Duodenal mucosa (tissue), 2 donors: ENCODE results near the gene SINHCAF.

Experiments
- H3K27ac ChIP-seq: one replicate; pipeline ENCODE4 v1.7.0; 2013; ENCODE audit warnings: low read depth, low read length
- H3K27me3 ChIP-seq, 2 donors: one replicate each; pipeline ENCODE4 v1.7.0; 2013; ENCODE audit warnings: low read length in 2 of 2, control low read depth in 1 of 2; ENCODE audit not compliant: insufficient read depth in 2 of 2, control insufficient read depth in 1 of 2
- H3K36me3 ChIP-seq, 2 donors: one replicate each; pipeline ENCODE4 v1.7.0; 2013; ENCODE audit warnings: low read length in 2 of 2, control low read depth in 1 of 2; ENCODE audit not compliant: insufficient read depth in 2 of 2, control insufficient read depth in 1 of 2
- H3K4me1 ChIP-seq, 2 donors: one replicate each; pipeline ENCODE4 v1.7.0; 2013; ENCODE audit warnings: low read length in 2 of 2, control low read depth in 1 of 2; ENCODE audit not compliant: insufficient read depth in 2 of 2, control insufficient read depth in 1 of 2
- H3K4me3 ChIP-seq, 2 donors: one replicate each; pipeline ENCODE4 v1.7.0; 2013; ENCODE audit warnings: low read length in 2 of 2, low read depth in 1 of 2
- H3K9ac ChIP-seq, 2 donors: one replicate each; pipeline ENCODE4 v1.7.0; 2013; ENCODE audit warnings: low read length in 2 of 2, low read depth in 1 of 2
- H3K9me3 ChIP-seq, 2 donors: one replicate each; pipeline ENCODE4 v1.7.0; 2013; ENCODE audit warnings: low read length in 2 of 2, control low read depth in 1 of 2; ENCODE audit not compliant: control insufficient read depth in 1 of 2

SINHCAF gene

GRCh38 chr12:31362759-31363415 lies 36.9 kb upstream of the SINHCAF start:
- H3K27me3 ChIP-seq = no peaks in the 10 kb centered on the region
- peaks cover 21 to 22% of the 10 kb centered on the region in 2 donors for H3K4me1 ChIP-seq
- H3K9ac ChIP-seq = peak overlapping the region; percentile 51 to 65
- peak overlapping the region; percentile 46 to 62 for H3K4me3 ChIP-seq
- H3K9me3 ChIP-seq = no peaks in the 10 kb centered on the region
- no peaks in the 10 kb centered on the region for H3K36me3 ChIP-seq
- H3K27ac ChIP-seq = peak overlapping the region; percentile 30

GRCh38 chr12:31362115-31362758 lies 36.3 kb upstream of the SINHCAF start:
- peaks cover 21 to 22% of the 10 kb centered on the region in 2 donors for H3K4me1 ChIP-seq
- H3K4me3 ChIP-seq = peak overlapping the region; percentile 46 to 62
- no peaks in the 10 kb centered on the region for H3K36me3 ChIP-seq
- peak overlapping the region; percentile 51 to 65 for H3K9ac ChIP-seq
- no peaks in the 10 kb centered on the region for H3K9me3 ChIP-seq
- H3K27ac ChIP-seq = peak overlapping the region; percentile 39
- H3K27me3 ChIP-seq = no peaks in the 10 kb centered on the region

GRCh38 chr12:31361730-31362114 lies 35.8 kb upstream of the SINHCAF start:
- Histone ChIP-seq H3K9me3 (no peaks in the 10 kb centered on the region), H3K4me3 (peak overlapping the region; percentile 46 to 62), H3K9ac (peak overlapping the region; percentile 51 to 65), H3K27ac (no peak overlapping the region), H3K27me3 (no peaks in the 10 kb centered on the region), H3K36me3 (no peaks in the 10 kb centered on the region), H3K4me1 (peaks cover 21 to 22% of the 10 kb centered on the region in 2 donors)

- Histone ChIP-seq H3K4me3 (no peak overlapping the region), H3K9me3 (no peaks in the 10 kb centered on the region), H3K9ac (peak overlapping the region in 1 of 2 donors; percentile 10), H3K27me3 (no peaks in the 10 kb centered on the region), H3K27ac (no peak overlapping the region), H3K36me3 (no peaks in the 10 kb centered on the region), H3K4me1 (peaks cover 6 to 19% of the 10 kb centered on the region in 2 donors)
These were observed 29.8 kb upstream of the SINHCAF start for GRCh38 chr12:31355747-31356107.

GRCh38 chr12:31353750-31354708 lies 28.1 kb upstream of the SINHCAF start:
- Histone ChIP-seq H3K4me1 (peaks cover 6 to 19% of the 10 kb centered on the region in 2 donors), H3K9me3 (no peaks in the 10 kb centered on the region), H3K9ac (no peak overlapping the region), H3K27me3 (no peaks in the 10 kb centered on the region), H3K36me3 (no peaks in the 10 kb centered on the region), H3K4me3 (no peak overlapping the region), H3K27ac (no peak overlapping the region)

GRCh38 chr12:31346267-31346666 lies 20.3 kb upstream of the SINHCAF start:
- Histone ChIP-seq H3K9ac (no peak overlapping the region), H3K9me3 (no peaks in the 10 kb centered on the region), H3K4me3 (no peak overlapping the region), H3K27me3 (no peaks in the 10 kb centered on the region), H3K36me3 (no peaks in the 10 kb centered on the region), H3K27ac (no peak overlapping the region), H3K4me1 (no peaks in the 10 kb centered on the region)

GRCh38 chr12:31343139-31343538 lies 17.2 kb upstream of the SINHCAF start:
- H3K27me3 ChIP-seq = no peaks in the 10 kb centered on the region
- H3K27ac ChIP-seq = no peak overlapping the region

GRCh38 chr12:31342286-31342685 lies 16.3 kb upstream of the SINHCAF start:
- Histone ChIP-seq H3K27me3 (no peaks in the 10 kb centered on the region), H3K9me3 (no peaks in the 10 kb centered on the region), H3K36me3 (no peaks in the 10 kb centered on the region), H3K27ac (no peak overlapping the region), H3K4me1 (peaks cover 3 to 5% of the 10 kb centered on the region in 2 donors), H3K9ac (no peak overlapping the region), H3K4me3 (no peak overlapping the region)

More at GRCh38 chr12:31343139-31343538, 17.2 kb upstream of the SINHCAF start:
- Histone ChIP-seq H3K9ac (no peak overlapping the region), H3K9me3 (no peaks in the 10 kb centered on the region), H3K4me3 (no peak overlapping the region), H3K36me3 (no peaks in the 10 kb centered on the region), H3K4me1 (peaks cover 2 to 4% of the 10 kb centered on the region in 2 donors)

- H3K9ac ChIP-seq = no peak overlapping the region
- no peaks in the 10 kb centered on the region for H3K36me3 ChIP-seq
- H3K27ac ChIP-seq = no peak overlapping the region
- H3K27me3 ChIP-seq = no peaks in the 10 kb centered on the region
- peaks cover 3 to 5% of the 10 kb centered on the region in 2 donors for H3K4me1 ChIP-seq
- no peaks in the 10 kb centered on the region for H3K9me3 ChIP-seq
- H3K4me3 ChIP-seq = no peak overlapping the region
These were observed 14.1 kb upstream of the SINHCAF start for GRCh38 chr12:31339831-31340622.
